ENCODE results near the gene TTLL7. TPM values are rescaled to one million over a fixed set of nuclear protein-coding genes. Genes with fewer than 3 reads are reported as not detected.
A peak's percentile ranks its signal among the peaks of the same experiment; 100 is the strongest.

TTLL7 gene
- total RNA-seq, 2 donors from 2014 or later = 3.4 to 3.7 TPM

DNA sequence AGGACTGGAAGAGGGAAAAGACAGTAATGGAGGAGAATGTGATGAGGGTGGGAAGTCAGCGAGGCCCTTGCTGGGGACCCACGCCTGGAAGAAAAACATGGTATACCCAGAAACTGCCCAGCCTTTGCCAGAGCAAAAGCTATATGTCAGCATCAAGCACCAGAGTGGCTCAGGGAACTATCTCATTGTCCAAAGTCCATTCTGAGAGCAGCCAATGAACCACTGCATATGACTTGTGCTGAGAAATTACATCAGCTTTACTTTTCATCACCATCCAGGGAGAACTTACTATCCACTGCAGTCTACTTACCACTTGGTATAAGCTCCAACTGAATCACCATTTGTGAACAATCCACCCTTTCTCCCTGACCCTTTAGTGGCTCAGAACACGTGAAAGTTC lies 148.1 kb downstream of the TTLL7 start:
- DNase-seq = no peak
- Mint-ChIP-seq H3K9me3 (no peaks in the 10 kb centered on the region), H3K36me3 (ENCODE audit: low read depth) (no peaks in the 10 kb centered on the region), H3K27me3 (ENCODE audit: insufficient read depth) (peaks cover 49% of the 10 kb centered on the region), H3K4me3 (no peak overlapping the region), H3K4me1 (peaks cover 3% of the 10 kb centered on the region), H3K27ac (no peak overlapping the region)
- TF ChIP-seq, protein P1, sequence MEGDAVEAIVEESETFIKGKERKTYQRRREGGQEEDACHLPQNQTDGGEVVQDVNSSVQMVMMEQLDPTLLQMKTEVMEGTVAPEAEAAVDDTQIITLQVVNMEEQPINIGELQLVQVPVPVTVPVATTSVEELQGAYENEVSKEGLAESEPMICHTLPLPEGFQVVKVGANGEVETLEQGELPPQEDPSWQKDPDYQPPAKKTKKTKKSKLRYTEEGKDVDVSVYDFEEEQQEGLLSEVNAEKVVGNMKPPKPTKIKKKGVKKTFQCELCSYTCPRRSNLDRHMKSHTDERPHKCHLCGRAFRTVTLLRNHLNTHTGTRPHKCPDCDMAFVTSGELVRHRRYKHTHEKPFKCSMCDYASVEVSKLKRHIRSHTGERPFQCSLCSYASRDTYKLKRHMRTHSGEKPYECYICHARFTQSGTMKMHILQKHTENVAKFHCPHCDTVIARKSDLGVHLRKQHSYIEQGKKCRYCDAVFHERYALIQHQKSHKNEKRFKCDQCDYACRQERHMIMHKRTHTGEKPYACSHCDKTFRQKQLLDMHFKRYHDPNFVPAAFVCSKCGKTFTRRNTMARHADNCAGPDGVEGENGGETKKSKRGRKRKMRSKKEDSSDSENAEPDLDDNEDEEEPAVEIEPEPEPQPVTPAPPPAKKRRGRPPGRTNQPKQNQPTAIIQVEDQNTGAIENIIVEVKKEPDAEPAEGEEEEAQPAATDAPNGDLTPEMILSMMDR (conservative IDR thresholded peaks at IDR 0.05) = no peak
- H3K9ac ChIP-seq (ENCODE audit: extremely low read depth, low read length, poor library complexity, severe bottlenecking) = no peak overlapping the region
- no peak overlapping the region for H3K27ac ChIP-seq (ENCODE audit: low read depth, low read length)
- no peaks in the 10 kb centered on the region for H3K9me3 ChIP-seq (ENCODE audit: control insufficient read depth, low read length)
- no peak overlapping the region for H3K4me3 ChIP-seq (ENCODE audit: low read length)
- no peaks in the 10 kb centered on the region for H3K36me3 ChIP-seq (ENCODE audit: control insufficient read depth, insufficient read depth, low read length)
- 93 to 100% methylated on average over 2 to 3 of the region's 3 CpGs for WGBS, 2 experiments (ENCODE audit: insufficient coverage in 1 of 2, insufficient read length in 1 of 2)
- H3K27me3 ChIP-seq (ENCODE audit: control insufficient read depth, insufficient read depth, low read length, poor library complexity, severe bottlenecking) = peaks cover 60% of the 10 kb centered on the region
- H3K4me1 ChIP-seq (ENCODE audit: control insufficient read depth, insufficient read depth, low read length) = no peaks in the 10 kb centered on the region

DNA sequence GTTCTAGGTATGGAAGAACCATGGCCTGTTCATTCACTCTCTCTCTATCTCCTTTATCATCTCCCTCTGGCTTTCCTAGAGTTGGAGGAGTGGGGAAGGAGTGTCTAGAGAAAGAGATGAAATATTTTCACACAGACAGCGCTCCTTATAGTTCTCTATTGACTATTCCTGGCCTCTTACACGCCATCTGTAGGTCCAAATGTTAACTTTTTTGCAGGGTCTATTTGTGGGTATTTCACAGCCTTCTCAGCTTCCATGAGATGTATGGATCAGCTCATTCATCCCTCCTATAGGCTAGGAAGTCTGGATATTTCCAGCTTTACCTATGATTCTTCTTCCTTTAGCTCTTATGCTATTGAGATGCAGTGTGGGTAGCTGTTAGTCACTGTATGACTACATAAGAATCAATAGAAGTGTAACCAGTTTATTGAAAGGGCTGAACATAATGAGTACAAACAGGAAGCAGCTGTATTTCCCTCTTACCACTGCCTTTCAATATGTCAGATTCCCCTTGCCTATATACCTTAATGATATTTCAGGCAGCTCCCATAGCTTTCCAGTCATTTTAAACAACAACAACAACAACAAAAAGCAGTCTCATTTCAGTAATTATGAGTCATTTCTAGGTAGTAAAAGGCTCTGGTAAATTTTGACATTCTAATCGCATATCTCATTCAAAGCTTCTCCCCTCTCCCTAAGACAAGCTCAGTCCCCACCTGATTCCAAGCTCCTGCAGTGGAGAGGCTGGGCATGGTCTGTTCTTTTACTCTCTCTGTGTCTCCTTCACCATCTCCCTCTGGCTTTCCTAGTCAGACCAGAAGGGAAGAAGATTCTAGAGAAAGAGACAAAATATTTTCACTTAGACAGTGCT lies 149.5 kb downstream of the TTLL7 start:
- Histone ChIP-seq H3K27ac (ENCODE audit: low read depth, low read length) (no peak overlapping the region), H3K9ac (ENCODE audit: extremely low read depth, low read length, poor library complexity, severe bottlenecking) (no peak overlapping the region), H3K27me3 (ENCODE audit: control insufficient read depth, insufficient read depth, low read length, poor library complexity, severe bottlenecking) (peaks cover 74% of the 10 kb centered on the region), H3K4me3 (ENCODE audit: low read length) (no peak overlapping the region), H3K9me3 (ENCODE audit: control insufficient read depth, low read length) (peaks cover 3% of the 10 kb centered on the region), H3K36me3 (ENCODE audit: control insufficient read depth, insufficient read depth, low read length) (no peaks in the 10 kb centered on the region), H3K4me1 (ENCODE audit: control insufficient read depth, insufficient read depth, low read length) (no peaks in the 10 kb centered on the region)
- H3K4me3 Mint-ChIP-seq = no peak overlapping the region
- H3K27me3 Mint-ChIP-seq (ENCODE audit: insufficient read depth) = peaks cover 64% of the 10 kb centered on the region
- TF ChIP-seq, protein P1 (conservative IDR thresholded peaks at IDR 0.05) = peak; percentile 52
- H3K9me3 Mint-ChIP-seq = no peaks in the 10 kb centered on the region
- H3K4me1 Mint-ChIP-seq = peaks cover 3% of the 10 kb centered on the region
- DNase-seq = no peak
- 91% methylated on average over 3 of the region's 3 CpGs; no CpG with 5 or more reads in 1 of the 2 experiments for WGBS, 2 experiments (ENCODE audit: insufficient coverage in 1 of 2, insufficient read length in 1 of 2)
- no peaks in the 10 kb centered on the region for H3K36me3 Mint-ChIP-seq (ENCODE audit: low read depth)
- H3K27ac Mint-ChIP-seq = no peak overlapping the region

DNA sequence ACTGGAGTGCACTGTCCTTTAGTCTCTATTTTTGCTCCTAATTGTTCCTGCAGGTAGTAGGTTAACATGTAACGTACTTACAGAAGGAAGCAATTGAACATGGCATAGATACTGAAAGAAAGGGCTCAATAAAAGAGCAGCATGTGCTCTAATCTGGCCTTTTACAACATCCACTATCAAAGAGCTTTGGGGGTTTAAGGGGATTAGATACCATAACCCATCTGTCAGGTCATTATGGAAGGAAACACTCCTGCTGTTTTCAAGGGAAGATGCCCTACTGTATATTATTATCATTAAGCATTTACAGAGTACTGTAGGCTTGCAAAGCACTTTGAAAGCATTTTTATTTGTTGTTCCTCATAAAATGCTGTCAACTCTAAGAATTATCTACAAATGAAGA lies 152.8 kb downstream of the TTLL7 start:
- Histone ChIP-seq H3K9ac (ENCODE audit: extremely low read depth, low read length, poor library complexity, severe bottlenecking) (no peak overlapping the region), H3K9me3 (ENCODE audit: control insufficient read depth, low read length) (peaks cover 13% of the 10 kb centered on the region), H3K4me3 (ENCODE audit: low read length) (no peak overlapping the region), H3K36me3 (ENCODE audit: control insufficient read depth, insufficient read depth, low read length) (no peaks in the 10 kb centered on the region), H3K4me1 (ENCODE audit: control insufficient read depth, insufficient read depth, low read length) (no peaks in the 10 kb centered on the region), H3K27me3 (ENCODE audit: control insufficient read depth, insufficient read depth, low read length, poor library complexity, severe bottlenecking) (peaks cover 98% of the 10 kb centered on the region), H3K27ac (ENCODE audit: low read depth, low read length) (no peak overlapping the region)
- H3K27me3 Mint-ChIP-seq (ENCODE audit: insufficient read depth) = peaks cover 84% of the 10 kb centered on the region
- H3K9me3 Mint-ChIP-seq = no peaks in the 10 kb centered on the region
- H3K36me3 Mint-ChIP-seq (ENCODE audit: low read depth) = no peaks in the 10 kb centered on the region
- H3K27ac Mint-ChIP-seq = no peak overlapping the region
- H3K4me1 Mint-ChIP-seq = peaks cover 3% of the 10 kb centered on the region
- 89 to 91% methylated on average over 1 of the region's 1 CpG for WGBS, 2 experiments (ENCODE audit: insufficient coverage in 1 of 2, insufficient read length in 1 of 2)
- DNase-seq = no peak
- TF ChIP-seq, protein P1 (conservative IDR thresholded peaks at IDR 0.05) = no peak
- H3K4me3 Mint-ChIP-seq = no peak overlapping the region

All from endodermal cell (in vitro differentiated cells).